ENCODE data around the gene GNGT1.
"Not testable (repeated sequence)": the region's sequence is repeated elsewhere in the genome, so short reads cannot be mapped to it uniquely, and the experiment has no call there.

Gene GNGT1

GRCh38 chr7:93910076-93910994, 4.0 kb downstream of the GNGT1 start:
- no peak for DNase-seq

- not testable (repeated sequence) for DNase-seq
Observed at GRCh38 chr7:93911242-93911641, 4.9 kb downstream of the GNGT1 start.

GRCh38 chr7:93911661-93912060, 5.3 kb downstream of the GNGT1 start:
- DNase-seq = peak; percentile 7

- DNase-seq = no peak
Observed at GRCh38 chr7:93913197-93913596, 6.8 kb downstream of the GNGT1 start.

- DNase-seq = no peak
Observed at GRCh38 chr7:93914581-93915066, 8.3 kb downstream of the GNGT1 start.

- not testable (repeated sequence) for DNase-seq
Observed at GRCh38 chr7:93915206-93915842, 9.0 kb downstream of the GNGT1 start.

GRCh38 chr7:93915888-93916287, 9.5 kb downstream of the GNGT1 start:
- peak; percentile 5 for DNase-seq

- not testable (repeated sequence) for DNase-seq
Observed at GRCh38 chr7:93916315-93916714, 9.9 kb downstream of the GNGT1 start.

- no peak for DNase-seq
Observed at GRCh38 chr7:93920496-93921182, 14.3 kb downstream of the GNGT1 start.

GRCh38 chr7:93921186-93921585, 14.8 kb downstream of the GNGT1 start:
- no peak for DNase-seq

GRCh38 chr7:93921607-93922566, 15.5 kb downstream of the GNGT1 start, which contains the start of gene GNG11:
TSS of gene GNG11 (plus strand) at chr7:93921735. CDS start at chr7:93922138, 403 bp downstream.
- peak; percentile 26 for DNase-seq

GRCh38 chr7:93923296-93923695, 16.9 kb downstream of the GNGT1 start:
- no peak for DNase-seq

- DNase-seq = no peak
Observed at GRCh38 chr7:93923942-93924341, 17.6 kb downstream of the GNGT1 start.

- no peak for DNase-seq
Observed at GRCh38 chr7:93926800-93927199, 20.4 kb downstream of the GNGT1 start.

GRCh38 chr7:93927585-93927984, 21.2 kb downstream of the GNGT1 start:
- no peak for DNase-seq

GRCh38 chr7:93931655-93932054, 25.3 kb downstream of the GNGT1 start:
- DNase-seq = no peak

- no peak for DNase-seq
Observed at GRCh38 chr7:93933156-93933555, 26.8 kb downstream of the GNGT1 start.

- no peak for DNase-seq
Observed at GRCh38 chr7:93935102-93935501, 28.7 kb downstream of the GNGT1 start.

GRCh38 chr7:93937818-93938217, 31.5 kb downstream of the GNGT1 start:
- no peak for DNase-seq

- no peak for DNase-seq
Observed at GRCh38 chr7:93938293-93938692, 31.9 kb downstream of the GNGT1 start.

GRCh38 chr7:93941945-93942344, 35.6 kb downstream of the GNGT1 start:
- no peak for DNase-seq
